NCI-H446 treated with DMSO at 0.1 percent for 48 hours (cell line): ENCODE measurements around the gene NSFL1C.
A peak's percentile ranks its signal among the peaks of the same experiment; 100 is the strongest.

Experiments
- DNase-seq: peaks from one replicate; lab custom pipeline; 2025; lab: John Stamatoyannopoulos, UW

NSFL1C gene

DNA sequence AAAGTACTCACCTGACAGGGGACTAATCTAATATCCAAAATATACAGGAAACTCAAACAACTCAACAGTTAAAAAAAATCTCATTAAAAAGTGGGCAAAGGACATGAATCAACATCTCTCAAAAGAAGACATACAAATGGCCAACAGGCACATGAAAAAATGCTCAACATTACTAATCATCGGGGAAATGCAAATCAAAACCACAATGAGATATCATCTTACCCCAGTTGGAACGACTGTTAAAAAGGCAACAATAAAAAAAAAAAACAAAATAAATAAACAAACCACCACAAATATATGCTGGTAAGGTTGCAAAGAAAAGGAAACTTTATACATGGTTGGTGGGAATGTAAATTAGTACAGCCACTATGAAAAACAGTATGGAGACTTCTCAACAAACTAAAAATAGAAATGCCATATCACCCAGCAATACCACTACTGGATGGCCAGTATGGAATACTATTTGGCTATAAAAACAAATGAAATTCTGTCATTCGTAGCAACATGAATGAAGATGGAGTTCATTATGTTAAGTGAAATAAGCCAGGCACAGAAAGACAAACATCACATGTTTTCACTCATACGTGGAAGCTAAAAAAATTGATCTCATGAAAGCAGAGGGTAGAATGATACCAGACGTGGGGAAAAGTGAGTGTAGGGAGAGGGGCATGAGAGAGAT lies 17.9 kb upstream of the NSFL1C start:
- no peak for DNase-seq

- no peak for DNase-seq
Measured at GRCh38 chr20:1479831-1480595, 13.4 kb upstream of the NSFL1C start.

GRCh38 chr20:1478566-1478965 lies 11.9 kb upstream of the NSFL1C start:
- no peak for DNase-seq

GRCh38 chr20:1477896-1478490 lies 11.3 kb upstream of the NSFL1C start:
- no peak for DNase-seq

DNA sequence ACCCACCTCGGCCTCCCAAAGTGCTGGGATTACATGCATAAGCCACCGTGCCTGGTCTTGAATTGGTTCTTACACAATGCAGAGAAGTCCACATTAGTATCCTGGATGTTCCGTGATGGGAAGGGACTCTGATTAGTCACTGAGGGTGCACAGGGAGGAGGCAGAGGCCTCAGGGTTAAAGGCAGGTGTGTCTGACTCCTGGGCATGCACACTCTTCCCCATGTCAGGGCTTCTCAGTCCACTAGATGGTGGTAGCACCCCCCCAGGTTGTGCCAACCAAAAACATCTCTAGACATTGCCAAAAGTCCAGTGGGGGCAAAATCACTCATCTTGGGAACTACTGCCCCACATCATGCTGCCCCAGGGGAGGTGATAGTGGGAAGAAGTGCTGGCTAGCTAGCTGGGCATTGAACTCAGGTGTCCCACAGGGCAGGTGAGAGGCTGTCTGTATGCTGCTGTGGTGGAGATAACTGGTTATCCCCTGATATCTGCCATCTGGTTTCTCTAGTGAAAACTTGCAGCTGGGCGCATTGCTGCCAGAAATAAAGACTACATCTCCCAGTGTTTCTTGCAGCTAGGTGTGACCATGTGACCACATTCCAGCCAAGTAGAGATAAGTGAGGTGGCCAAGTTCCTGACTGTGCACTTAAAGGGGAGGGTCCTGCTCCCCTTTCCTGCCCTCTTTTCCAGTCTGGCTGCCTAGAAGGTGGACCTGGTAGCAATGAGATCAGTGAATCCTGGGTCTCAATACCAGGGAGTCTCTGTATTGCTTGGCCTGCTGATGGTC lies 8.4 kb upstream of the NSFL1C start:
- DNase-seq: no peak

DNA sequence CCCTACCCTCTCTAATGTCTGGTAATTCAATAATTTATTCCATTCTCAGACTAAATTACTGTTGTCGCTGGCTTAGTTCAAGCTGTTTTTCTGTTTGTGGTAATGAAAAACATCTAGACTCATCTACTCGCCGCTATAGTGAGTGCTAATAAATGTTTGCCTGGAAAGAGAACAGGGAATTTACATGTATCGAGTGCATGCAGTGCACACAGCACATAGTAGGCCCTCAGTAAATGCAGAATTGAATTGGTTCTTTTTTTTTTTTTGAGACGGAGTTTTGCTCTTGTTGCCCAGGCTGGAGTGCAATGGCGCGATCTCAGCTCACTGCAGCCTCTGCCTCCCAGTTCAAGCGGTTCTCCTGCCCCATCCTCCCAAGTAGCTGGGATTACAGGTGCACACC lies 7.7 kb upstream of the NSFL1C start:
- no peak for DNase-seq

- no peak for DNase-seq
Measured at GRCh38 chr20:1473246-1474220, 6.9 kb upstream of the NSFL1C start.

DNA sequence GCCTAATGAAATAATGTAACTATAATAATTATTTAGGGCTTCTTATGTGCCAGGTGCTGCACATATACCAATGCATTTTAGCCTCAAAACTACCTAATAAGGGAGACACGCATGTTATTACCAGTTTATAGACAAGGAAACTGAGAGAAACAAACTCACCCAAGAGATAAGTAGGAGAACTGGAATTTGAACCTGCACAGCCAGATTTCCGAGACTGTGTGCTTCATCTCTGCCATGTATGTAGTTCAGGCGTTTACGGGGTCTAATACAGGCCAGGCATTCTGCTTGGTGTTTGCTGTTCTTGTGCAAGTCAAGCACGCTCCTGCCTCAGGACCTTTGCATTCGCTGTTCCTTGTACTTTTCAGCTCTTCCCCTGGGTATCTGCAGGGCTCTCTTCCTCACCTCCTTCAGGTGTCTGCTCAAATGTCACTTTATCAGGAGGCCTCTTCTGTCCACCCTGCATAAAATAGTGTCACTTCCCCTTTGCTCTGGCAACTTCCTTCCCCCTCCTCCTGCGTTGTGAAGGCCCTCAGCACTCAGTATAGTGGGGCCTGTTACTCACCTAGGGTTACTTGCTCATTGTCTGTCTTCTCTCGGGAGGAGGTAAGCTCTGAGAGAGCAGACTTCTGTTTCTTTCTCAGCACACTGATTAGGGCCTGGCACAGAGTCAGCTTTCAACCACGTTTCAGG lies 6.1 kb upstream of the NSFL1C start:
- no peak for DNase-seq

DNA sequence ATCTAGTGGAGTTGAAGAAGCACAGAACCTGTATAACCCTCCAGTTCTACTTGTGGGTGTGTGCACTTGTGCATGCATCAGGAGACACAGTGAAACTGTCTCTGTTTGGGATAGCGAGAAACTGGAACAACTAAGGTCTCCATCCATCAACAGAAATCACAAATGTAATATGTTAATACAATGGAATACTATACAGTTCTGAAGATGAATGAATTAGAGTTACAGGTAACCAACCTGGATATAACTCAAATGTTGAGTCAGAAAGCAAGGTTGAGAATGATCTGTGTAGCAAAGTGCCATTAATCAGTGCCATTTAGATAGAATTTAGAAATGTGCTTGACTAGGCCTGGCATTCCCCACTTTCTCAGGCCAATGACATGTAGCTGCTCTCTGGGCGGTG lies 4.6 kb upstream of the NSFL1C start:
- no peak for DNase-seq

- peak; percentile 79 for DNase-seq
Measured at GRCh38 chr20:1469925-1470571, 3.4 kb upstream of the NSFL1C start.

DNA sequence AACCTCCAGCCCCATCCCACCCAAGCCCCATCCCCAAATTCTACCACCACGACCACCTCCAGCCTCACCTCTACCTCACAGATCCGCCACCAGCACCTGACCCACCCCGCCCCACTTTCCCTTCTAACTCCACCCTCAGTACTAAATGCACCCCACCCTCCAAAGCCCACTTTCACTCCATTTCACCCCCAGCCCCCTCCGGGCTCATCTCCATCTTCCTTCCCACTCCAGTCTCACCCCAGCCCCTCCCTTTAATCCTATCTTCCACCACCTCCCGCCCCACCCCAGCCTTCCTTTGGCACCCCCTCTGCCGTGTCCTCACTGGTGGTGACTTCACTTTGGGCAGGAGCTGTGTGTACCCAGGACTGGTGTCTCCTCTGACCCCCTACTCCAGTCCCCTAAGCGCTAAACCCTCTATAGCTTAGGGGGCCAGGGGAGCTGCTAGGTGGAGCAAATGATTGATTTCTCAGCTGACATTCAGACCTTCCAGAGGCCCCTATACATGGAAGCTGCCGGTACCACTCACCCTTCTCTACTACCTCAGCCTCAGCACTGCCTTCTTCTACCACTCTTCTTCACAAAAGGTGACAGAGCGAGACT lies 2.8 kb upstream of the NSFL1C start:
- no peak for DNase-seq

DNA sequence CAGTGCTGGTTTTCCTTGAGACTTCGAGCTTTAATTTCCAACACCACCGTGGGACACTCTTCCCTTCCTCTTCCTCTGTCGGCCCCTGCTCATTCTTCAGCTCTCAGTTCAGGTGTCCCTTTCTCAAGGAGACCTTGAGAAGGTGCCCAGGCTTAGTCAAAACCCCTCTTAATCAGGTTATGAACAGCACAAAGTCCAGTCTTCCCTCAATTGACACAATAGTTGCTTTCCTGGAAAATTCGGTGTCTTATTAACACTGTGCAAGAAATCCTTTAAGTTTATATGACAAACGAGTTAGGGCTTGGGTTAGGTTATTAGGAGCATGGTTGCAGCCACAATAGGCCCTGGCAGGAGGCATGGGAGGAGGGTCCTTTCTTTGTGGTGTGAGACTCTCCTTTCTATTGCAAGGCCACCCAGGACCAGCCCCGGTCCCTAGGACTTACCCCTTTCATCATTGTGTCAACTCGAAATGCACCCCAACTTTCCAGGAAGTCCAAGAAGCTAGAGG lies 1.5 kb upstream of the NSFL1C start:
- DNase-seq: no peak

DNA sequence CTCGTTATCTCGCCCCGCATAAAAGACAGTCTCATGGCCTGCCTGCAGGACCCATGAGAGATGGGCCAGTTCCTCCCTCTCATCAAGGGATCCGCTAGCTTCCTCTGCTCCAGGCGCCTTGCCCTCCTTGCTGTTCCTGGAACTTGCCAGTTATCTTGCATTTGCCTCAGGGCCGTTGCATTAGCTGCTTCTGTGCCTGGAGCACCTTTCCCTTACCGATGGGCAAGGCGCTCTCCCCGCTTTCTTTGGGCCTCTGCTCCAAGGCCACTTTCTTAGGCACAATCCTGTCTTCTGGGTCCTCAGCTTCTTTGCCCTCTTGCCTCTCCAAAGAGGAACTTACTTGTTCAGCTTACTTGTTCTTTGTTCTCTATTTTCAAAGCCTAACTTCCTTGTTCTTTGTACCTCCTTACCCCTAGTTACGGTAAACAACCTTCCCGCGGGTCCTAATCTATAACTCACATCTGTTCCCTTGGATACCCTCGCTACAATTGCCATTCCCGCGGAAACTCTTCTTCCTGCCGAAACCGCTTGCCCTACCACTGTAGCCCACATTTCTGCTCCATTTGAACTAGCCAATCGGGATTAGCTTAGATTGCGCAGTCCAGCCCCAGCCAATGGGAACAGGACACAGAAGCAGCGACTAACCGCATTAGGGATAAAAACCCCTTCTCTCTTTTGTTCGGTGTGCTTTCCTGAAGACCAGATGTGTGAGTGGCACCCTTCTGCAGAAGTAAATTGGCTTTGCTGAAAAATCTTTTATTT lies 887 bp upstream of the NSFL1C start:
- DNase-seq: no peak

- no peak for DNase-seq
Measured at GRCh38 chr20:1467082-1467354, 369 bp upstream of the NSFL1C start.

GRCh38 chr20:1465470-1466210 lies 1.0 kb downstream of the NSFL1C start:
- no peak for DNase-seq

GRCh38 chr20:1463971-1464570 lies 2.6 kb downstream of the NSFL1C start:
- DNase-seq: no peak

DNA sequence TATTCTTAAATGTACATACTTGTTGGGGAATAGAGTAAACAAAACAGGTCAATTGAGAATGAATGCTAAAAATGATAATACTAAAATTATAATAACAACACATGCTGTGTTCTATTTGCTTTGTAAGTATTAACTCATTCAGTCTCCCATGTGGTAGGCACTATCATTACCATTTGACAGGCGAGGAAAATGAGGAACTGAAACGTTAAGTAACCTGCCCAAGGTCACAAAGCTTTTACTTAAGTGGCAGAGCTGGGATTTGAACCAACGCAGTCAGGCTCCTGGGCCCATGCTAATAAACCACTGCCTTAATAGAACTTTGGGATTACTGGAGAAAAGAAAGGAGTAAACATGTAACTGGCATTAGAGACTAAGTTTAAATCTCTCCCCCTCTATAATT lies 3.8 kb downstream of the NSFL1C start:
- DNase-seq: no peak

GRCh38 chr20:1462001-1462400 lies 4.6 kb downstream of the NSFL1C start:
- DNase-seq: no peak
